Raji (cell line): ENCODE measurements around the gene DCUN1D1.

Experiments used
- POLR2A ChIP-seq: IDR thresholded peaks from 2 replicates; pipeline ENCODE4 v1.6.1; 2011; ENCODE audit warnings: low read depth, low read length, control low read depth; ENCODE audit not compliant: insufficient read depth

DCUN1D1 gene

DNA sequence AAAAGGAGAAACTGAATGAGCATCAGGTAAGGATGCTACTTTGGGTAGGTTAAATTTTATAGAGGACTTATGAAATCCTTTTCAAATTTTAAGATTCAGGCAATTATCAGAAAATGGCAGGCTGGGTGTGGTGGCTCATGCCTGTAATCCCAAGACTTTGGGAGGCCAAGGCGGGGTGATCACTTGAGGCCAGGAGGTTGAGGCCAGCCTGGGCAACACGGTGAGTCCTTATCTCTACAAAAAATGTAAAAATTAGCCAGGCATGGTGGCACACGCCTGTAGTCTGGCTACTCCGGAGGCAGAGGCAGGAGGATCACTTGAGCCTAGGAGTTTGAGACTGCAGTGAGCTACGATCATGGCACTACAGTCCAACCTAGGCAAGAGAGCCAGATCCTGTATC, 23.1 kb downstream of the DCUN1D1 start:
- no peak for TF ChIP-seq POLR2A

DNA sequence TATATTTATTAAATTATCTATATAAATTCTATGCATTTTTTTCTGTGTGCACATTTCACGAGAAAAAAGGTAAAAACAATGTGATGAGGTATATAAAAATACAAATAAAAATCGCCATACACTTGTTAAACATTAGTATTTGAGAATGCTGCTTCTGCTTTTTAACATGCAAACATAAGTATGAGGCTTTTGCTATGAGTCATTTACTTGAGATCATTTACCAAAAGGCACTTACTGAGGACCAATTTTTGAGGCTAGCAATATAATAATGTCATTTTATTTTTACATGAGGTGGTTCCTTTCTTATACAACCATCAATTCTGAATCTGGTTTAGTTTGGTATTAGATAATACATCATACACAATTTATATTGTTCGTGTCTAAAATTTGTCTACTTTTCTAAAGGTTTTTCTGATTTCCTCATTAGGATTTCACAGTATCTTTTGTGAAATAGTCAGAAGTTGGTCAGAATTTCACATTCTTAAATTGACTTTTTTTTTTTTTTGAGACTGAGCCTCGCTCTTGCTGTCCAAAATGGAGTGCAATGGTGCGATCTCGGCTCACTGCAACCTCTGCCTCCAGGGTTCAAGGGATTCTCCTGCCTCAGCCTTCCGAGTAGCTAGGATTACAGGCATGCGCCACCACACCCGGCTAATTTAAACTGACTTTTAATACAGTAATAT, 25.6 kb downstream of the DCUN1D1 start:
- no peak for TF ChIP-seq POLR2A

DNA sequence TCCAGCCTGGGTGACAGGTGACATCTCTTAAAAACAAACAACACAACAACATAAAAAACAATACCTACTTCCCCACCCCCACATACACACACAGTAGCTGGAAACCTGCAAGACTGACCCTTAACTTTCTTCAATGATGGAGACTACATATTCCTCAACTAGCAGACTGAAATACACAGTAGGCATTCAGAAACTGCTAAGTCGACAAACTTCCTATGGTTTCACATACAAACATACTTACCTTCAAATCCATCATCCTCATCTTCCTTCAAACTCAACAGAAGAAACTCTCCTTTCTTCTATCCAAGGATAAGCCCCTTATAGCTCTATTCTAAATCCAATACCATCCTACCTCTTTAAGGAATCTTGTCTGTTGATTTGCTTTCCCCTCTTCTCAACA, 30.6 kb downstream of the DCUN1D1 start:
- TF ChIP-seq POLR2A = no peak

DNA sequence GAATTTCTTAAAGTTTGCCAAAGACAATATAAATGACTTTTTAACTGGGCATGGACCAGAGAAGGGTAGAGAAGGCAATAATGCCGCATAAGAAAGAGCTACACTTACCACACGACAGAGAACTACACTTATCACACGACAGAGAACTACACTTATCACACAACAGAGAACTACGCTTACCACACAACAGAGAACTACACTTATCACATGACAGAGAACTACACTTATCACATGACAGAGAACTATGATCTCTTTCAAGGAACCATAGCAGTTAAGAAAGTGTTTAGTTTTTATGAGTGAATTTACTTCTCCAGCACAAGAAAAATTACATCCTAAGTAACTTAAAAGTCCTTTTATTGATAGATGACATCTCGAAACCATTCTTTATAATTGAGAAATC, 32.0 kb downstream of the DCUN1D1 start:
- TF ChIP-seq POLR2A = no peak

DNA sequence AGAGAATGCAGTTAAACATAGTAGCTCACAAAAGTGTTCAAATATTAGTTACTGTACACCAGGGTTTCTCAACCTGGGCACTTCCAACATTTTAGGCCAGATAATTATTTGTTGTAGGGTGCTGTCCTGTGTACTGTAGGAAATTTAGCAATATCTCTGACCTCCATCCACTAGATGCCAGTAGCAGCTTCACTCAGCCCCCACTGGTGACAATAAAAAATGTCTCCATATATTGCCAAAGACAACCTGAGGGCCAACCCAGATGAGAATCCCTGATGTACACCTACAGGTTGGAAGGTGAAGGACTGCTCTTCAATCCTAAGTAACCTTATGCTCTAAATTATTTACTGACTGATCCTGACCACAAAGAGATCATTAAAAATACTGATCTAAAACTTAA, 32.5 kb downstream of the DCUN1D1 start:
- no peak for TF ChIP-seq POLR2A

DNA sequence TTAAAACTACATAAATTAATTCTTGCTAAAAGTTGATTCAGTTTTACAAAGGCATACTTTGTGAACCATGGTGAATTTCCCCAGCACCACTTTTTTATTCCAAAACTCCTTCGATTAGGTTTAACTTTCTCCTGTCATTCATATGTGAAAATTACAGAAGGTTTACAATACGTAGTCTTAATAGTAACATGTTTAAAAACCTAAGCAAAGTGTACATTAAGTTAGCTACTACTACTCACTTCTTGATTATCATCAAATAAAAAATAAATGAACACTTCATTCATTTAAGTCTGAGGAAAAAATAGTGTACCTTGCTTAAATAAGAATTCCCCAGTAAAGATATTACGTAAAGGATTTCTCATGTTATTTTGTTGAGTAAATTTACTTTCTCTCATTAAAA, 38.6 kb downstream of the DCUN1D1 start:
- no peak for TF ChIP-seq POLR2A

DNA sequence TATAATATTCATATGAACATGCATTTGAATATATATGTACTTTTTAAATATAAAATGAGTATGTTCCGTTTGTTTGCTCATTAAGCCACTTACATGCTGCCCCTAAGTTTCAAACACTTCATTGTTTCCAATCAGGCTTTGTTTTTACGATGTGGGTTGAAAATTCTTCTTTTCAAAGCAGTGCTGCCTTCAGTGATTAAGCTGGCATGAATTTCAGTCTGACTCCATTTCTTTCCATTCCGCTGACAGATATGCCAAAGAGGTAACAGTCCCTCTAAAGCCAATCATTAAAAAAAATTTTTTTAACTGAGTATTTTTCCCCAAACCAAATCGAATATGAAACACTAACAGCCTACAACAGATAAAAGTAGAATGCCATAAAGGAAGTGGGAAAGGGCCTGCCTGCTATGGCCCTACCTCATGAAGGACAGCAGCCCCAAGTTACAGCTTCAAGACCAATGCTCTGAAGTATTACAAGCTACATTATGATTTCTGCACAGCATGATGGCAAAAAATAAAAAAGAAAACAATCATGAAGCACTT, 40.0 kb downstream of the DCUN1D1 start:
- no peak for TF ChIP-seq POLR2A

DNA sequence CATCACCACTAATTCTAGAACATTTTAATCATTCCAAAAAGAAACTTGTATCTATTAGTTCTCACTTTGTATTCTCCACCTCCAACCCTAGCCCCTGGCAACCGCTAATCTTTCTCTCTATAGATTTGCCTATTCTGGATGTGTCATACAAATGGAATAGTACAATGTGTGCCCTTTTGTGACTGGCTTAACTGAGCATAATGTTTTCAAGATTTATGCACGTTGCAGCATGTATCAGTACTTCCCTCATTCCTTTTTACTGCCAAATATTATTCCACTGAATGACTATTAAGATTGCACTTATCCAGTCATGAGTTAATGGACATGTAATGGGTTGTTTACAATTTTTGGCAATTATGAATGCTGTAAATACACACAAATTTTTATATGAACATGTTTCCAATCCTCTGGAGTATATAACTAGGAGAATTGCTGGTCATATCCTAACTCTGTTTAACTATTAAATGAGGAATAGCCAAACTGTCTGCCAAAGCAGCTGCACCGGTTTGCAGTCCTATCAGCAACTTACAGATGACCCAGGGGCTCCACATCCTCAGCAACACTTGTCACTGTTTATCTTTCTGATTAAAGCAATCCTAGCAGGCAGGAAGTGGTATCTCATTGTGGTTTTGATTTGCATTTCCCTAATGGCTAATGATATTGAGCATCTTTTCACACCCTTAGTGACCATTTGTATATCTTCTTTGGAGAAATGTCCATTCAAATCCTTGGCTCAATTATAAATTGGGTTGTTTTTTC, 42.9 kb downstream of the DCUN1D1 start:
- no peak for TF ChIP-seq POLR2A

DNA sequence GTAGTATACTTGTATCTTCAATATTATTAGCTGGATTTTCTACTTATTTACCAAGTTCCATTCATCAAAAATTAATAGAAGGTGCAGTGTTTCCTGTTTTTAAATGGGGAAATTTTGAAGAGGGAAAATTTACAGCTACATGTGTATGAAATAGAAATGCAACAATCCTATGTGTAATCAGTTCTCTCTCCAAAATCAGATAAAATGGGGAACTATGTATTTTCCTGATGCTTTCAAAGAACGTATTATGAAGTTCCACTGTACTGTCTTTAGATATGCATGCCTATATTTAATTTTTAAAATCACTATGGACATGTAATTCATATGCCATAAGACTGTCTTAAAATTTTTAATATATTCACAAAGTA, 43.4 kb downstream of the DCUN1D1 start:
- no peak for TF ChIP-seq POLR2A

DNA sequence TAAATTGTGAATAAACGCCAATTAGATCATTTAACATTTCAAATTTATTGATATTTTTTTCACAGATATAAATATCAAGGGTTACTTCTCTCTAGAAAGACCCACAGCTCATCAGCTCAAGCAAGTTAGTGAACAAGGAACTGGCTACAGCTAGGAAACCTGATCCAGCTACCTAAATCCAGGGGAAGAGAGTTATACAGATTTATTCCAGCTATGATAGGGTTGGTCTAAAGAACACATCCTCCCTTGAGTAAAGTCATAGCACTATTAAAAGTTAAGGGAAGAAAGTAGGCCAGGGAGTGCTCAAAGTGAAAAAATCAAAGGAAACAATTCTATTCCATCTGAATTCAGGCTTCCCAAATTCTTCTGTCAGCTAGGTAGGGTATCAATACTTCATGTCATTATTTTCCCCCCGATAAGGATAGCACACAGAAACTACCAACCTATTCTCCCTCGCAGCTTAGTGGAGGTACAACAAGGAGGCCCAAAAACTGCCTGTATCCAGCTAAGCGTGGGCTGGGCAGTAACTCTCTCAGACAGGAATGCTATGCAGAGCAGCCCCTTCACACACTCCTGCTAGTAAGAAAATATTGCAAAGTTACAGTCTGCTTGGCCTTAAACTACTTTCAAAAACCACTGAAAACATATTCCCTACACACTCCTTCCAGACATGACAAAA, 44.0 kb downstream of the DCUN1D1 start:
- TF ChIP-seq POLR2A = no peak

DNA sequence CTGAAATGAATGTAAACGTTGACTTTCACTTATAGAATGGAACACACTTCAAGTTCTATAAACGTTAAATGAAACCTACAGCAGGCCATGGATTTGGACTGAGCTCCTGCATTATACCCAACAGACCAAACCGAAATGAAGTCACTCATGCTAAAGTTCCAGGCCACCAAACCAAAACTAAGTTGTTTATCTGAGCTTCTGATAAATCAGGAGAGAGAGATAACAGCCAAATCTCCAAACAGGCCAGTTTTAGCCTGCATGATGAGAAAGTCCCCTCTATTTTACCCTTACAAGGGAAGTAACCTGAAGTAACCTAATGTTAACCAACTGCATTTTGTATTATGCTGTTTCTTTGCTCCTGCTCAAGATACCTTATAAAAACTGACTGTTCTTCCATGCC, 44.5 kb downstream of the DCUN1D1 start:
- no peak for TF ChIP-seq POLR2A

DNA sequence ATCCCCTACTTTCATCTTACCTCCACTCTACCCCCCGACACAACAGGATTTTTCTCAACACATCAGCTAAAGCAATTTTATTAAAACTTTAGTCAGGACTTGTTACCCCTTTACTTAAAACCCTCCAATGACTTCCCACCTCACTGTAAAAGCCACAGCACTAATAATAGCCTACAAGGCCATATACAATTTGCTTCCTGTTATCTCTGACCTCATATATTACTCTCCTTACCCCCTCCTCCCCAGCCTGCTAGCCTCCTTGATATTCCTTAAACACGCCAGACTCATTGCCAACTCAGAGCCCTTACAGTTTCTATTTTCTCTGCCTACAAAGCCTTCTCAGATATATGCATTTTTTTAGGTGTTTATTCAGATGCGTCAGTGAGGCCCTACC, 54.4 kb downstream of the DCUN1D1 start:
- no peak for TF ChIP-seq POLR2A

DNA sequence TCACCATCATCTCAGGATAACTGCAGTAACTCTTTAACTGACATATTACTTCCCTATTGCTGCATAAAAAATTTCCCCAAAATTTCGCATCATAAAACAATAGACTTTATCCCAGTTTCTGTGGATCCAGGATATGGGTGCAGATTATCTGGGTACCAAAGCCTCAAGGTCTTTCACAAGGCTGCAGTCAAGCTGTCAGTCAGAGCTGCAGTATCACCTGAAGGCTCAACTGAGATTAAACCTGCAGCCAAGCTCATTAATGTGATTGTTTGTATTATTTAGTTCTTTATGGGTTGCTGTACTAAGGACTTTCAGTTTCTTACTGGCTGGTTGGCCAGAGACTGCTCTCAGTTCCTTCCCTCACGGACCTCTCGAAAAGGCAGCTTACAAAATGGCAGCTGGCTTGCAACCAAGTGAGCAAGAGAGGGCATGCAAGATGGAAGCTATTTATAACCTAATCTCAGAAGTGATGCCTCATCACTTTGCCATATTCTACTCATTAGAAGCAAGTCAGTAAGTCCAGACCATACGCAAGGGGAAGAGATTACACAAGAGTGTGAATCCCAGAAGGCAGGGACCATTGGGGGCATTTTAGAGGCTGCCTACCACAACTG, 54.9 kb downstream of the DCUN1D1 start:
- no peak for TF ChIP-seq POLR2A

DNA sequence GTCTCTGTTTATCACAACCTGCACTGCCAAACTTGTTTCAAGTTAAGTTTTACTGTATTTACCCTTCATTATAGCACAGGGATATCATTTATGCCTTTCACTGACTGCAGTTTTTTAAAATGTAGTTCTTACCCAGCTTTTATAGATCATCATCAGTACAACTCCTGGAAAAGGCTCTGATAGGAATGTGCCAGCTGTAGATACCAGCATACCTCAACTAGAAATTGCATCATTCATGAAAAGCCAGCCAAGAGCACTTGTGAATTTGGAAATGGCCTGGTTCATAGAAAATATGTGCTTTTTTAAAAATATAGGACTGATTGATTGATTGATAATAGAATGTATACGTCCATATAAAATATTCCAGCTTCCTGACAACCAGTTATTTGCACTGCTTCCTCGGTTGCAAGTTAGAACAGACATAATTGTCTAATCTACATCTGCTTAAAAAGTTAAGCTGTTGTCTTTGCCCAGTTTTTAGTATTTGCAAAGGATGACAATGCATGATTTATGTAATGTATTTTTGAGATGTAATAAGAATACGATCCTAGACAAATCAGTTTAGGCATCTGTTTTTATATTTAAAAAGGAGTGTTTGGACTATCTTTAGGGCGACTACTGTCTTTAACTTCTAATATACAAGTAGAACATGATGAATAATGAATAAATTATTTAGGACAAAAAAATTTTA, 58.5 kb downstream of the DCUN1D1 start:
- no peak for TF ChIP-seq POLR2A

DNA sequence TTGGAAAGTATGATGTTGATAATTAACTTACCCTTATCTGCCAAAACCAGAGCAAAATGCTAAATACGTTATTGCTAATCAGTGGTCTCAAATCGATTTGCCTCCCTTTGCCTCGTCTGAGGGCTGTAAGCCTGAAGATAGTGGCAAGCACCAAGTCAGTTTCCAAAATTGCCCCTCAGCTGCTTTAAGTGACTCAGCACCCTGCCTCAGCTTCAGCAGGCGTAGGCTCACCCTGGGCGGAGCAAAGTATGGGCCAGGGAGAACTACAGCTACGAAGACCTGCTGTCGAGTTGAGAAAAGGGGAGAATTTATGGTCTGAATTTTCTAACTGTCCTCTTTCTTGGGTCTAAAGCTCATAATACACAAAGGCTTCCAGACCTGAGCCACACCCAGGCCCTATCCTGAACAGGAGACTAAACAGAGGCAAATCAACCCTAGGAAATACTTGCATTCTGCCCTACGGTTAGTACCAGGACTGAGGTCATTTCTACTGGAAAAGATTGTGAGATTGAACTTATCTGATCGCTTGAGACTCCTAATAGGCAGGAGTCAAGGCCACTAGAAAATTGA, 59.7 kb downstream of the DCUN1D1 start:
- no peak for TF ChIP-seq POLR2A
